Common myeloid progenitor, CD34-positive (primary cell): Measurements from ENCODE around the gene BEND3.

Experiments used
- CTCF ChIA-PET: fragments of 350-600 bp; sonication (Branson Sonifier 250); formaldehyde crosslinking; loops from one replicate; lab custom pipeline; 2021; ENCODE audit warnings: antibody characterized with exemption; lab: Charles Lee
- POLR2A ChIA-PET: fragments of 350-600 bp; sonication (Branson Sonifier 250); formaldehyde crosslinking; loops from one replicate; lab custom pipeline; 2021; ENCODE audit warnings: antibody characterized with exemption; lab: Charles Lee
- DNase-seq, 3 donors: peaks; one replicate each; pipeline versions ENCODE4 v3.0.0 to v3.0.0-alpha.2; 2013
- H3K27ac ChIP-seq, 2 experiments: 1 replicate in 1 of 2; 2 replicates in 1 of 2; pipeline ENCODE4 v1.7.0; 2013; ENCODE audit warnings: inconsistent platforms in 2 of 2, low read length in 2 of 2, mild to moderate bottlenecking in 2 of 2, low read depth in 1 of 2, moderate library complexity in 1 of 2; ENCODE audit not compliant: severe bottlenecking in 2 of 2, insufficient read depth in 1 of 2, poor library complexity in 1 of 2
- H3K27me3 ChIP-seq, 5 experiments: replicated peaks in 2 of 5; 1 replicate in 3 of 5; 2 replicates in 2 of 5; pipeline versions ENCODE4 v1.6.1 to v1.7.0; 2013; ENCODE audit warnings: low read length in 4 of 5, mild to moderate bottlenecking in 2 of 5, moderate library complexity in 2 of 5, inconsistent platforms in 1 of 5; ENCODE audit not compliant: insufficient read depth in 5 of 5, control insufficient read depth in 4 of 5
- H3K36me3 ChIP-seq, 4 experiments: 1 replicate in 2 of 4; 2 replicates in 2 of 4; pipeline versions ENCODE4 v1.6.1 to v1.7.0; 2013; ENCODE audit warnings: low read length in 3 of 4, control low read depth in 1 of 4, mild to moderate bottlenecking in 1 of 4; ENCODE audit not compliant: control insufficient read depth in 4 of 4, insufficient read depth in 4 of 4
- H3K4me1 ChIP-seq, 4 experiments: 1 replicate in 3 of 4; 2 replicates in 1 of 4; pipeline versions ENCODE4 v1.6.1 to v1.7.1; 2013; ENCODE audit warnings: low read length in 3 of 4, mild to moderate bottlenecking in 3 of 4, control low read depth in 1 of 4, inconsistent platforms in 1 of 4, moderate library complexity in 1 of 4; ENCODE audit not compliant: control insufficient read depth in 4 of 4, insufficient read depth in 4 of 4; ENCODE audit errors: control extremely low read depth in 1 of 4
- H3K4me3 ChIP-seq, 7 experiments: 1 replicate in 4 of 7; 2 replicates in 3 of 7; pipeline versions ENCODE4 v1.5.1 to v1.7.0; 2013; ENCODE audit warnings: mild to moderate bottlenecking in 7 of 7, low read length in 6 of 7, moderate library complexity in 6 of 7, inconsistent platforms in 2 of 7, low read depth in 2 of 7, control low read depth in 1 of 7; ENCODE audit not compliant: insufficient read depth in 4 of 7, control insufficient read depth in 1 of 7; ENCODE audit errors: extremely low read depth in 1 of 7
- H3K9me3 ChIP-seq, 5 experiments: 1 replicate in 4 of 5; 2 replicates in 1 of 5; pipeline versions ENCODE4 v1.6.1 to v1.7.1; 2013; ENCODE audit warnings: low read length in 4 of 5, mild to moderate bottlenecking in 2 of 5, inconsistent platforms in 1 of 5, low read depth in 1 of 5, moderate library complexity in 1 of 5; ENCODE audit not compliant: control insufficient read depth in 4 of 5, insufficient read depth in 2 of 5; ENCODE audit errors: control extremely low read depth in 1 of 5
- WGBS: methylation state at CpG from one replicate; pipeline ENCODE4 v1.1.5; 2013; ENCODE audit not compliant: insufficient coverage; 5-methylcytosine and 5-hydroxymethylcytosine counted together

The BEND3 gene

DNA sequence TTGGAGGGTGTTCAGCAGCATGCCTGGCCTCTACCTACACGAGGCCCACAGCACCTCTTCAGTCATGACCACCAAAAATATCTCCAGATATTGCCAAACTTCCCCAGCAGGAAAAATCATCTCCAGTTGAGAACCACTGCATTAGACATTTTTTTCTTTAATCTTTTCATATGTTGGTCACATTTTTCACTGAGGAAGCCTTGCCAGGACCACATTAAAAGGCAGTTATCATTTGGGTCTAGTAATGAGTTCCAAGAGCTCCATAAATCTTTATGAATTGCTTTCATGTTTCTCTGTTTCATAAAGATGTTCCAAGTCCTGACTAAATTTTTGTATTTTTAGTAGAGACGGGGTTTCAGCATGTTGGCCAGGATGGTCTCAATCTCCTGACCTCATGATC, 58.5 kb downstream of the BEND3 start:
- CTCF ChIA-PET = interaction anchor here (0.6 kb wide), 1 partner anchor 319 kb away, joined by 4 read pairs; no protein-coding TSS in a partner anchor
- Histone ChIP-seq H3K27ac (no peak overlapping the region), H3K4me3 (no peak overlapping the region), H3K36me3 (no peaks in the 10 kb centered on the region), H3K27me3 (peaks cover 0 to 7% (median 2%) of the 10 kb centered on the region in 5 experiments), H3K9me3 (no peaks in the 10 kb centered on the region), H3K4me1 (peaks cover 8 to 11% (median 9%) of the 10 kb centered on the region in 4 experiments)
- DNase-seq = no peak
- POLR2A ChIA-PET = no interaction called here
- 88% methylated on average over 1 of the region's 2 CpGs for WGBS

GRCh38 chr6:107047807-107048206, 67.5 kb downstream of the BEND3 start:
- H3K9me3 ChIP-seq = no peaks in the 10 kb centered on the region
- H3K36me3 ChIP-seq = peaks cover 7 to 25% (median 10%) of the 10 kb centered on the region in 4 experiments
- H3K27me3 ChIP-seq = no peaks in the 10 kb centered on the region
- H3K4me1 ChIP-seq = no peaks in the 10 kb centered on the region
- DNase-seq = no peak
- H3K27ac ChIP-seq = no peak overlapping the region
- POLR2A ChIA-PET = no interaction called here
- 100% methylated on average over 3 of the region's 7 CpGs for WGBS
- CTCF ChIA-PET = no interaction called here
- no peak overlapping the region for H3K4me3 ChIP-seq

DNA sequence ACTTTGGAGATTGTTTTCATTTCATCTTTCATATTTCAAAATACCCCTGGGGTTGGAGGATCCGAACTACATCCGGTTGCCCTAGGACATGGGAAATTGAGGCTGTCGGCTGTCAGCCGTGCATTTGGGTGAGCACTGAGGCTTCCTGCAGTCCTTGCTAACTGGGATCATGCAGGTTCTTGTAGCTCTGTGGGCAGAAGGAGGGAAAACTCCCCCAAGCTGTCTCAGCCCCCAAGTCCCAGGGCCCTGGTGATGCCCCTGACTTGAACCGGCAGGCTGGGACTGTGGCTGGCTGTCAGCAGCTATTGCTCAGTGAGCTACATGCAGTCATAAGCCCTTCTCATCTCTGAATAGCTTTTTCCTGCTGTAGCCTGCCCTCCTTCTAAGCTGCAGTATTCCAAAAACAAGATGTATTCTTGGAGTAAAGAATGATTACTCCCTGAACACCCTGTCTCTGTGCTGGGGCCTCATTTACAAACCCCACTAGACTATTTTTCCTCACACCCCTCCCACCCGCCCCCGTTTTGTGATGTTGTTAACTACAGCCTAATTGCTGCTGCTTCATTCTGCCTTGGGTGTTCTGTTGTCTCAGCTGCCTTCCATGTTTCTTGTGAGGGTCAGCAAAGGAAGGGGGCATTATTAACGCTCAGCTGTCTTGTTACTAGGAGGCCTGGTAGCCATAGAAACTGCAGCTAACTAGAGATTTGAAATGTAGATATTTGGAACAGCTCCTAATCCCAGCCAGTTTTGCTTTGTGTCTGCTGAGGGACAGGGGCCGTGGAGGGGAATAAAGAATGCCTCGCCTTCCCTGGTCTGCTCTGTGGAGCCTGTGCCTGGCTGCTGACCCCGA, 69.3 kb downstream of the BEND3 start:
- H3K4me3 ChIP-seq = no peak overlapping the region
- ChIA-PET CTCF (interaction anchor here (1.0 kb wide), 1 partner anchor 17 kb away, joined by 3 read pairs; no protein-coding TSS in a partner anchor), POLR2A (no interaction called here)
- no peaks in the 10 kb centered on the region for H3K27me3 ChIP-seq
- H3K27ac ChIP-seq = no peak overlapping the region
- peaks cover 0 to 3% (median 0%) of the 10 kb centered on the region in 4 experiments for H3K4me1 ChIP-seq
- H3K9me3 ChIP-seq = no peaks in the 10 kb centered on the region
- no peak for DNase-seq
- H3K36me3 ChIP-seq = peaks cover 5 to 20% (median 8%) of the 10 kb centered on the region in 4 experiments
- WGBS = 93% methylated on average over 7 of the region's 11 CpGs

DNA sequence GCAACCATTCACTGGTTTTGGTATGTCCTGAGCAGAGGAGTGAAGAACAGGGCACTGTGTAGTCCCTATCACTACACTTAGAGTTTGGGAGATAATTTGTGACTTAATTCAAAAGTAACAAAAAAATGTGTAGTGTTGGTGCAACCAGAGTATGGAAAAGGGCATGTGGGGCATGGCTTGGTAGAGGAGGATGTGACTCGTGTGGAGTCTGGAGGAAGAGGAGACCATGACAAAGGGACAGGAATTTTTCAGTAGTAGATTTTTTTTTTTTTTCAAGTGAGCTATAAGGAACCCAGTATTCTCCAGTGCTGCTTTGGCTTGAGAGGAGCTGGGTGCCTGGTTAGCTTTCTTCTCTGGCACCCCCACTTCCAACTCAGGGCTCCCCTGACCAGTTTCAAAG, 82.2 kb downstream of the BEND3 start:
- WGBS = 100% methylated on average over 1 of the region's 1 CpG
- H3K4me3 ChIP-seq = no peak overlapping the region
- POLR2A ChIA-PET = no interaction called here
- H3K9me3 ChIP-seq = no peaks in the 10 kb centered on the region
- DNase-seq = no peak
- no peak overlapping the region for H3K27ac ChIP-seq
- peaks cover 0 to 4% (median under 1%) of the 10 kb centered on the region in 4 experiments for H3K36me3 ChIP-seq
- CTCF ChIA-PET = interaction anchor here (1.0 to 1.3 kb wide), 3 partner anchors 9 to 77 kb away, joined by 3 read pairs; no protein-coding TSS in a partner anchor
- H3K4me1 ChIP-seq = peaks cover 3 to 5% (median 4%) of the 10 kb centered on the region in 4 experiments
- H3K27me3 ChIP-seq = no peaks in the 10 kb centered on the region

- CTCF ChIA-PET = no interaction called here
- DNase-seq = no peak
- Histone ChIP-seq H3K4me3 (no peak overlapping the region), H3K9me3 (no peaks in the 10 kb centered on the region), H3K36me3 (peaks cover 0 to 4% (median 0%) of the 10 kb centered on the region in 4 experiments), H3K27me3 (no peaks in the 10 kb centered on the region), H3K4me1 (peaks cover 3 to 5% (median 4%) of the 10 kb centered on the region in 4 experiments), H3K27ac (no peak overlapping the region)
- 100% methylated on average over 1 of the region's 2 CpGs for WGBS
- POLR2A ChIA-PET = interaction anchor here (0.7 kb wide), 1 partner anchor 647 kb away, joined by 3 read pairs; no protein-coding TSS in a partner anchor
Observed at GRCh38 chr6:107032051-107032450, 83.3 kb downstream of the BEND3 start.

DNA sequence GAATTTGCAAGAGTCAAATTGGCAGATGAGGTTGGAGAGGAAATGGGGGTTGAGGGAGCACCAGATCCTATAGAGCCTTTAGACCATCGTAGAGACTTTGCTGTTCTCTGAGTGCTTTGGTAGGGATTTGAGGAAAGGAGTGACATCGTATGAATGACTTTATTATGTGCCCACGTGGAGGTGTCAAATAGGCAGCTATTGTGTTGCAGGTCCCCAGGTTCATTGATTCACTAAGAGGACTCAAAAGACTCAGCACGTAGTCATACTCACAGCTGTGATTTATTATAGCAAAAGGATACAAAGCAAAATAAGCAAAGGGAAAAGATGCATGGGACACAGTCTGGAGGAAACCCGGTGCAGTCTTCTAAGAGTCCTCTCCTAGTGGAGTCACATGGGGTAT, 85.2 kb downstream of the BEND3 start:
- no peaks in the 10 kb centered on the region for H3K27me3 ChIP-seq
- H3K4me1 ChIP-seq = peaks cover 3 to 5% (median 4%) of the 10 kb centered on the region in 4 experiments
- no peaks in the 10 kb centered on the region for H3K9me3 ChIP-seq
- no peak overlapping the region for H3K27ac ChIP-seq
- no peak overlapping the region for H3K4me3 ChIP-seq
- peaks cover 0 to 4% (median 0%) of the 10 kb centered on the region in 4 experiments for H3K36me3 ChIP-seq
- POLR2A ChIA-PET = no interaction called here
- CTCF ChIA-PET = interaction anchor here (1.3 kb wide), 1 partner anchor 11 kb away, joined by 4 read pairs; no protein-coding TSS in a partner anchor
- 100% methylated on average over 4 of the region's 5 CpGs for WGBS
- DNase-seq = no peak

DNA sequence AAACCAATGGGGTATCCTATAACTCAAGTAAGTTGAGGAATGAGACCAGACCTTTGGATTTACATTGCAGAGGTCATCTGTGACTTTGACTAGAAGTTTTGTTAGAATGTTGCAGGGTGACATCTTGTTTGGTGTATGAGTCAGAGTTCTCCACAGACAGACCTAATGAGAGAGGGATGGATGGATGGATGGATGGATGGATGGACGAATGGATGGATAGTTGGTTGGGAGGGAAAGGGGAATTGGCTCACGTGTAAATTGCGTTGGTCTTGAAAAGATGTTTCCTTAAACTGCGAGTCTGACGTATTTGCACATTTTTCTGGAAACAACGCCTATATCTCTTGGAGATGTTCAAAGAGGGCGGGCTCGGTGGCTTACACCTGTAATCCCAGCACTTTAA, 88.3 kb downstream of the BEND3 start:
- no peaks in the 10 kb centered on the region for H3K9me3 ChIP-seq
- H3K4me1 ChIP-seq = peaks cover 3 to 5% (median 4%) of the 10 kb centered on the region in 4 experiments
- 93% methylated on average over 8 of the region's 8 CpGs for WGBS
- no peak for DNase-seq
- CTCF ChIA-PET = interaction anchor here (0.7 to 1.9 kb wide), 2 partner anchors 89 to 1225 kb away, joined by 3 to 5 read pairs; partner anchors contain the start of gene BEND3
- H3K4me3 ChIP-seq = no peak overlapping the region
- peaks cover 0 to 1% (median 0%) of the 10 kb centered on the region in 4 experiments for H3K36me3 ChIP-seq
- POLR2A ChIA-PET = interaction anchor here (0.7 kb wide), 1 partner anchor 193 kb away, joined by 4 read pairs; no protein-coding TSS in a partner anchor
- no peak overlapping the region for H3K27ac ChIP-seq
- H3K27me3 ChIP-seq = no peaks in the 10 kb centered on the region
